HepG2 (cell line): ENCODE measurements around the gene CCDC183. TPM values are rescaled to one million over a fixed set of nuclear protein-coding genes. Genes with fewer than 3 reads are reported as not detected.
"Not testable (repeated sequence)": the region's sequence is repeated elsewhere in the genome, so short reads cannot be mapped to it uniquely, and the experiment has no call there.

Experiments used
- ATAC-seq: fragments of 200-7000 bp; cut with Tn5 transposase; 3 replicates; pipeline ENCODE4 v1.9.1; 2020; ENCODE audit warnings: mild to moderate bottlenecking, moderate library complexity
- BruUV-seq: library from RNA; stranded (reverse); fragments of 400-500 nt; replicated peaks from 2 replicates; lab custom pipeline; 2021; lab: Mats Ljungman, UMichigan
- CTCF ChIA-PET: fragments of 300-600 bp; formaldehyde crosslinking; extraction: SDS; loops from one replicate; lab custom pipeline; 2021; ENCODE audit warnings: low total read pairs, inconsistent platforms, low intra/inter-chr PET ratio; lab: Yijun Ruan, JAX
- POLR2A ChIA-PET: fragments of 350-600 bp; sonication (Branson Sonifier 250); formaldehyde crosslinking; loops from one replicate; lab custom pipeline; 2020; ENCODE audit warnings: antibody characterized with exemption, inconsistent platforms; lab: Yijun Ruan, JAX
- DNase-seq: peaks from one replicate; pipeline ENCODE4 v3.0.0-alpha.2; 2015; ENCODE audit warnings: low spot score
- FAIRE-seq: peaks from 3 replicates; lab custom pipeline; 2011; peaks lifted over from hg19 to GRCh38; lab: Jason Lieb, UNC
- H2AFZ ChIP-seq: one replicate; pipeline ENCODE4 v1.6.1; 2011; ENCODE audit warnings: low read length, inconsistent platforms
- H3K27ac ChIP-seq: fragments of 300-600 bp; 3 replicates; pipeline ENCODE4 v1.8.0; 2011; ENCODE audit warnings: mixed run types, mild to moderate bottlenecking, mixed read lengths, low read length, inconsistent platforms; ENCODE audit not compliant: insufficient read depth; ENCODE audit errors: extremely low read length
- H3K27me3 ChIP-seq, 2 experiments: fragments of 200-600 bp in 1 of 2; 2 replicates in 1 of 2; 3 replicates in 1 of 2; pipeline versions ENCODE4 v1.6.0 to v1.8.0; 2011; ENCODE audit warnings: low read length in 2 of 2, mild to moderate bottlenecking in 2 of 2, moderate library complexity in 2 of 2, inconsistent platforms in 1 of 2; ENCODE audit not compliant: insufficient read depth in 2 of 2, control insufficient read depth in 1 of 2
- H3K36me3 ChIP-seq, 2 experiments: fragments of 200-600 bp in 1 of 2; replicated peaks in 1 of 2; 2 replicates in 1 of 2; 3 replicates in 1 of 2; pipeline versions ENCODE4 v1.5.1 to v1.8.0; 2011; ENCODE audit warnings: low read length in 2 of 2, inconsistent platforms in 1 of 2; ENCODE audit not compliant: insufficient read depth in 2 of 2, control insufficient read depth in 1 of 2
- H3K4me1 ChIP-seq: 2 replicates; pipeline ENCODE4 v1.5.1; 2012; ENCODE audit warnings: low read length, inconsistent platforms; ENCODE audit not compliant: insufficient read depth
- H3K4me2 ChIP-seq: 2 replicates; pipeline ENCODE4 v1.6.0; 2011; ENCODE audit warnings: low read depth, low read length, inconsistent platforms
- H3K4me3 ChIP-seq, 3 experiments: fragments of 200-600 bp in 1 of 3; sonication (generic), shearing (Covaris generic) in 1 of 3; replicated peaks in 1 of 3; 2 replicates each; pipeline ENCODE4 v1.5.1; 2011 to 2016; ENCODE audit warnings: low read length in 3 of 3, inconsistent platforms in 2 of 3, low read depth in 2 of 3, mild to moderate bottlenecking in 2 of 3, control low read depth in 1 of 3, mixed read lengths in 1 of 3; ENCODE audit not compliant: insufficient read depth in 1 of 3
- H3K79me2 ChIP-seq: one replicate; pipeline ENCODE4 v1.6.1; 2011; ENCODE audit warnings: low read length, inconsistent platforms; ENCODE audit not compliant: insufficient read depth
- H3K9ac ChIP-seq: 2 replicates; pipeline ENCODE4 v1.6.0; 2011; ENCODE audit warnings: mild to moderate bottlenecking, low read depth, low read length, inconsistent platforms; ENCODE audit not compliant: insufficient read depth
- H3K9me3 ChIP-seq: 2 replicates; pipeline ENCODE4 v1.5.1; 2012; ENCODE audit warnings: mild to moderate bottlenecking, low read length
- H4K20me1 ChIP-seq: 2 replicates; pipeline ENCODE4 v1.6.0; 2011; ENCODE audit warnings: inconsistent platforms, mild to moderate bottlenecking, low read length, moderate library complexity; ENCODE audit not compliant: insufficient read depth
- BRCA1 ChIP-seq: sonication (generic); formaldehyde crosslinking; IDR thresholded peaks from 2 replicates; pipeline ENCODE4 v1.4.0; 2020; ENCODE audit warnings: missing genetic modification reagents
- ETV5 ChIP-seq: IDR thresholded peaks from 2 replicates; pipeline ENCODE4 v1.6.1; 2018; ENCODE audit warnings: missing biosample characterization, missing genetic modification reagents, inconsistent platforms, borderline replicate concordance
- FOXP4 ChIP-seq: sonication (generic); formaldehyde crosslinking; IDR thresholded peaks from 2 replicates; pipeline ENCODE4 v1.4.0; 2020; ENCODE audit warnings: missing genetic modification reagents
- HMGXB4 ChIP-seq, 2 experiments: sonication (generic) in 1 of 2; formaldehyde crosslinking in 1 of 2; IDR thresholded peaks; 2 replicates each; pipeline versions ENCODE4 v1.4.0 to v1.6.1; 2018 to 2020; ENCODE audit warnings: missing genetic modification reagents in 2 of 2, borderline replicate concordance in 1 of 2, low read depth in 1 of 2, mild to moderate bottlenecking in 1 of 2, missing biosample characterization in 1 of 2
- JUND ChIP-seq: sonication (generic); formaldehyde crosslinking; IDR thresholded peaks from 2 replicates; pipeline ENCODE4 v1.8.0; 2022; ENCODE audit warnings: mild to moderate bottlenecking, missing genetic modification reagents
- ZBTB20 ChIP-seq: sonication (generic); formaldehyde crosslinking; IDR thresholded peaks from 2 replicates; pipeline ENCODE4 v1.8.1; 2023; ENCODE audit warnings: missing genetic modification reagents, low read depth, mild to moderate bottlenecking, borderline replicate concordance
- ZBTB43 ChIP-seq: sonication (generic); formaldehyde crosslinking; conservative IDR thresholded peaks from 2 replicates; pipeline ENCODE4 v1.4.0; 2020; ENCODE audit warnings: missing genetic modification reagents
- ZNF547 ChIP-seq: sonication (generic); formaldehyde crosslinking; IDR thresholded peaks from 2 replicates; pipeline ENCODE4 v1.5.1; 2020; ENCODE audit warnings: mild to moderate bottlenecking, missing genetic modification reagents
- ZNF572 ChIP-seq: sonication (generic); formaldehyde crosslinking; IDR thresholded peaks from 2 replicates; pipeline ENCODE4 v1.5.1; 2020; ENCODE audit warnings: mild to moderate bottlenecking, missing genetic modification reagents
- ZSCAN31 ChIP-seq: sonication (generic); formaldehyde crosslinking; IDR thresholded peaks from 2 replicates; pipeline ENCODE4 v1.5.0; 2020; ENCODE audit warnings: low read depth, mild to moderate bottlenecking, missing genetic modification reagents
- WGBS: methylation state at CpG from one replicate; pipeline ENCODE4 v1.1.6; 2017; ENCODE audit warnings: low lambda C conversion rate; 5-methylcytosine and 5-hydroxymethylcytosine counted together
- in situ Hi-C: cut with HindIII; loops from 2 replicates; pipeline ENCODE4 v1.10.0; 2017; ENCODE audit warnings: low pct_unique_long_range_greater_than_20kb; ENCODE audit not compliant: extremely low pct_ligation_motif_present
- intact Hi-C: fragments of 100-400 bp; cut with micrococcal nuclease; formaldehyde crosslinking; loops from one replicate; pipeline ENCODE4 v1.10.0; 2022; ENCODE audit not compliant: unreplicated experiment
- polyA plus RNA-seq, 8 experiments: library from polyadenylated mRNA; depleted of rRNA in 3 of 8; stranded (reverse) in 7 of 8; unstranded in 1 of 8; fragments of >200 nt; fragmentation: Illumina TruSeq in 4 of 8; extraction: Trizol in 4 of 8; gene quantifications; 2 replicates each; pipeline versions ENCODE4 v1.2.1 to v1.2.3, GENCODE V29; 2011 to 2016; ENCODE audit warnings: low read depth in 4 of 8, missing spikeins in 1 of 8, mixed read lengths in 1 of 8; ENCODE audit not compliant: insufficient read depth in 1 of 8
- total RNA-seq, 5 experiments: library from RNA; depleted of rRNA; stranded (reverse); fragments of >200 nt; fragmentation: Illumina TruSeq; extraction: Trizol; gene quantifications; 2 replicates each; pipeline ENCODE4 v1.2.3, GENCODE V29; 2016; ENCODE audit warnings: low read depth in 1 of 5
- TF ChIP-seq, protein P1 (sequence below): sonication (generic); formaldehyde crosslinking; IDR thresholded peaks from 2 replicates; pipeline ENCODE4 v1.4.0; 2020; ENCODE audit warnings: missing genetic modification reagents
- TF ChIP-seq, protein P2 (sequence below): sonication (generic); formaldehyde crosslinking; IDR thresholded peaks from 2 replicates; pipeline ENCODE4 v1.4.0; 2020; ENCODE audit warnings: missing genetic modification reagents, borderline replicate concordance

Gene CCDC183
- total and polyA plus RNA-seq, 2 of the 13 experiments (the other 11 are each of a cell fraction or from before 2014, with no cell fraction given): 5.0 to 66.4 TPM

DNA sequence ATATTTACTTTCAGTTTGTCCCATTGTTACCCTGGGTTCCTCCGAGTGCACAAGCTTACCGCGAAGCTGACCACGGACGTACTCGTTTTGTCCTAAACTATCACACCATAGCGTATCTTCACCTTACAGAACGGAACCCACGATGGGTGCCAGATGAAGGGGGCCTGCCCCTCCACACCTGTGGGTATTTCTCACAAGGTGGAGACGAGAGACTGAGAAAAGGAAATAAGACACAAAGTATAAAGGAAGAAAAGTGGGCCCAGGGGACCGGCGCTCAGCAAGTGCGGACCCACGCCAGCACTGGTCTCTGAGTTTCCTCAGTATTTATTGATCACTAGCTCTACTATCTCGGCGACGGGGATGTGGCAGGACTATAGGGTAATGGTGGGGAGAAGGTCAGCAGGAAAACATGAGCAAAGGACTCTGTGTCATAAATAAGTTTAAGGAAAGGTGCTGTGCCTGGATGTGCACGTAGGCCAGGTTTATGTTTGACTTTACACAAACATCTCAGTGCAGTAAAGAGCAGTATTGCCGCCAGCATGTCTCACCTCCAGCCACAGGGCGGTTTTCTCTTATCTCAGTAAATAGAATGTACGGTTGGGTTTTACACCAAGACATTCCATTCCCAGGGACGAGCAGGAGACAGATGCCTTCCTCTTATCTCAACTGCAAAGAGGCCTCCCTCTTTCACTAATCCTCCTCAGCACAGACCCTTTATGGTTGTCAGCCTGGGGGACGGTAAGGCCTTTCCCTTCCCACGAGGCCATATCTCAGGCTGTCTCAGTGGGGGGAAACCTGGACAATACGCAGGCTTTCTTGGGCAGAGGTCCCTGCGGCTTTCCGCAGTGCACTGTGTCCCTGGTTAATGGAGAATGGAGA, 7.3 kb upstream of the CCDC183 start:
- peak; percentile 23 for FAIRE-seq
- Histone ChIP-seq H3K36me3 (0 out of 5 replicates have a peak, but pooled peaks cover 0 to 12% of the 10 kb centered on the region in 2 experiments), H3K4me1 (peaks cover 82% of the 10 kb centered on the region), H3K27ac (peak overlapping the region; percentile 91), H3K79me2 (peaks cover 24% of the 10 kb centered on the region), H3K4me3 (peak overlapping the region; percentile 57 to 67 (median 65)), H3K9ac (peak overlapping the region; percentile 67), H3K4me2 (peak overlapping the region; percentile 91)
- POLR2A ChIA-PET: interaction anchor here (0.6 to 1.9 kb wide), 7 partner anchors 11 to 247 kb away, joined by 3 to 9 read pairs (median 4); partner anchors contain the start of gene FBXW5
- H2AFZ ChIP-seq, H3K9me3 ChIP-seq, in situ Hi-C loops, ATAC-seq, H3K27me3 ChIP-seq, CTCF ChIA-PET, H4K20me1 ChIP-seq: not testable (repeated sequence)
- DNase-seq: peak; percentile 80
- TSS peak; percentile 45 for BruUV-seq
- intact Hi-C loops: loop anchor here (5.0 to 10.0 kb wide), 3 partner anchors 58 to 138 kb away; partner anchors contain the start of genes PHPT1 and TRAF2
- WGBS: 2% methylated on average over 24 of the region's 27 CpGs
- TF ChIP-seq HMGXB4 (CRISPR knock-in tag; IDR thresholded peaks at IDR 0.05; ENCODE audit: borderline replicate concordance in 1 of 2, low read depth in 1 of 2) (peak in 1 of 2 experiments; percentile 50; a peak in 1 of 4 replicates), JUND (CRISPR knock-in tag) (peak; percentile 39; the same call in 1 of the 2 replicates), ZNF572 (0 out of 2 replicates have a peak, but pooled peaks have one; percentile 30), ZBTB43 (CRISPR knock-in tag) (0 out of 2 replicates have a peak, but pooled peaks have one; percentile 14), ZNF547 (CRISPR knock-in tag) (peak; percentile 78), BRCA1 (CRISPR knock-in tag) (peak; percentile 28; the same call in 1 of the 2 replicates), ZSCAN31 (CRISPR knock-in tag) (peak; percentile 66; the same call in 1 of the 2 replicates), FOXP4 (CRISPR knock-in tag) (peak; percentile 80), ETV5 (peak; percentile 64), ZBTB20 (CRISPR knock-in tag) (peak; percentile 79; the same call in 1 of the 2 replicates)
- TF ChIP-seq, protein P1, sequence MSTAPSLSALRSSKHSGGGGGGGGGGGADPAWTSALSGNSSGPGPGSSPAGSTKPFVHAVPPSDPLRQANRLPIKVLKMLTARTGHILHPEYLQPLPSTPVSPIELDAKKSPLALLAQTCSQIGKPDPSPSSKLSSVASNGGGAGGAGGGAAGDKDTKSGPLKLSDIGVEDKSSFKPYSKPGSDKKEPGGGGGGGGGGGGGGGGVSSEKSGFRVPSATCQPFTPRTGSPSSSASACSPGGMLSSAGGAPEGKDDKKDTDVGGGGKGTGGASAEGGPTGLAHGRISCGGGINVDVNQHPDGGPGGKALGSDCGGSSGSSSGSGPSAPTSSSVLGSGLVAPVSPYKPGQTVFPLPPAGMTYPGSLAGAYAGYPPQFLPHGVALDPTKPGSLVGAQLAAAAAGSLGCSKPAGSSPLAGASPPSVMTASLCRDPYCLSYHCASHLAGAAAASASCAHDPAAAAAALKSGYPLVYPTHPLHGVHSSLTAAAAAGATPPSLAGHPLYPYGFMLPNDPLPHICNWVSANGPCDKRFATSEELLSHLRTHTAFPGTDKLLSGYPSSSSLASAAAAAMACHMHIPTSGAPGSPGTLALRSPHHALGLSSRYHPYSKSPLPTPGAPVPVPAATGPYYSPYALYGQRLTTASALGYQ: peak; percentile 85
- TF ChIP-seq, protein P2, sequence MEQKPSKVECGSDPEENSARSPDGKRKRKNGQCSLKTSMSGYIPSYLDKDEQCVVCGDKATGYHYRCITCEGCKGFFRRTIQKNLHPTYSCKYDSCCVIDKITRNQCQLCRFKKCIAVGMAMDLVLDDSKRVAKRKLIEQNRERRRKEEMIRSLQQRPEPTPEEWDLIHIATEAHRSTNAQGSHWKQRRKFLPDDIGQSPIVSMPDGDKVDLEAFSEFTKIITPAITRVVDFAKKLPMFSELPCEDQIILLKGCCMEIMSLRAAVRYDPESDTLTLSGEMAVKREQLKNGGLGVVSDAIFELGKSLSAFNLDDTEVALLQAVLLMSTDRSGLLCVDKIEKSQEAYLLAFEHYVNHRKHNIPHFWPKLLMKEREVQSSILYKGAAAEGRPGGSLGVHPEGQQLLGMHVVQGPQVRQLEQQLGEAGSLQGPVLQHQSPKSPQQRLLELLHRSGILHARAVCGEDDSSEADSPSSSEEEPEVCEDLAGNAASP (CRISPR knock-in tag): 0 out of 2 replicates have a peak, but pooled peaks have one; percentile 12
